ENCODE results near the gene BLTP2.
A peak's percentile ranks its signal among the peaks of the same experiment; 100 is the strongest.

DNA sequence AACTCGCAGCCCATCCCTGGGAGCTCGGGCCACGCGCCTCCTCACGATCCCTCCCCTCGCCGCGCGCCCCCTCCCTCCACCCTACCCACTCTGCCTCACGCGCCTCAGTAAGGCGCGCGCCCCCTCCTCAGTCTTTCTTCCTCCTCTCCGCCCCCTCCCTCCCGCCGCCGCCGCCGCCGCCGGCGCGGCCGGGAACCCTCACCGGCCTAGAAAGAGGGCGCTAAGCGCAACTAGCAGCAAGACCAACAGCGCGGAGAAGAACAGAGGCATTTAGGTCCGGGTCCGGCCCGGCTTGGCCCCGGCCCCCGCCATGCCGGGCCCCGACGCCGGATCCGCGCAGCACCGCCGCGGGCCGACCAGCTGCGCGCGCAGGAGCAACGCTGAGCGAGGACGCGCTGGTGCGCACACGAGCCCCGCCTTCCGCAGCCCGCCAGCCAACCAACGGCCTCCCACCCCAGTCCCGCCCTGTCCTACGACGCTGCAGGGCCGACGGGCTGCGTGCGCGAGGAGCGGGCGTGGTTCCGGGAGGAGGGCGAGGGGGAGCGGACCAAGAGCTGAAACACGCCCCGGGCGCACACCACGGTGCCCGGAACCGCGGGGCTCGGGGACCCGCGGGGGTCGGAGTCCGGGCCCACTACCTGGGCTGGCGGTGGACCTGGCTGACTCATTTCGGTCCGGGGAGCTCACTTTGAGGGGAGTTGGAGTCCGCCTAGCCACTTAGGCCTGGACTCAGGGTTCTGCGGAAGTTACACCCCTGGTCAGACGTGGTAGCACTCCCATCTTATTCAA lies at the start of gene BLTP2:
- TF ChIP-seq, protein P1, sequence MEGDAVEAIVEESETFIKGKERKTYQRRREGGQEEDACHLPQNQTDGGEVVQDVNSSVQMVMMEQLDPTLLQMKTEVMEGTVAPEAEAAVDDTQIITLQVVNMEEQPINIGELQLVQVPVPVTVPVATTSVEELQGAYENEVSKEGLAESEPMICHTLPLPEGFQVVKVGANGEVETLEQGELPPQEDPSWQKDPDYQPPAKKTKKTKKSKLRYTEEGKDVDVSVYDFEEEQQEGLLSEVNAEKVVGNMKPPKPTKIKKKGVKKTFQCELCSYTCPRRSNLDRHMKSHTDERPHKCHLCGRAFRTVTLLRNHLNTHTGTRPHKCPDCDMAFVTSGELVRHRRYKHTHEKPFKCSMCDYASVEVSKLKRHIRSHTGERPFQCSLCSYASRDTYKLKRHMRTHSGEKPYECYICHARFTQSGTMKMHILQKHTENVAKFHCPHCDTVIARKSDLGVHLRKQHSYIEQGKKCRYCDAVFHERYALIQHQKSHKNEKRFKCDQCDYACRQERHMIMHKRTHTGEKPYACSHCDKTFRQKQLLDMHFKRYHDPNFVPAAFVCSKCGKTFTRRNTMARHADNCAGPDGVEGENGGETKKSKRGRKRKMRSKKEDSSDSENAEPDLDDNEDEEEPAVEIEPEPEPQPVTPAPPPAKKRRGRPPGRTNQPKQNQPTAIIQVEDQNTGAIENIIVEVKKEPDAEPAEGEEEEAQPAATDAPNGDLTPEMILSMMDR (tag by site-specific recombination; IDR thresholded peaks at IDR 0.05): no peak; the same call in 1 of the 2 replicates
- TF ChIP-seq ZBTB17 (tag by site-specific recombination; IDR thresholded peaks at IDR 0.05) (peak; percentile 61), ZNF175 (tag by site-specific recombination; IDR thresholded peaks at IDR 0.05) (no peak), ZNF530 (tag by site-specific recombination; IDR thresholded peaks at IDR 0.05; ENCODE audit: low read depth) (no peak), KLF9 (tag by site-specific recombination; IDR thresholded peaks at IDR 0.05; ENCODE audit: low read depth) (peak; percentile 87)
